GM12874 (cell line): ENCODE measurements around the gene PIGQ.

Experiments used
- CTCF ChIP-seq: IDR thresholded peaks from 2 replicates; pipeline ENCODE4 v1.5.1; 2011; ENCODE audit warnings: low read depth, mild to moderate bottlenecking, control low read depth, low read length, moderate library complexity; ENCODE audit not compliant: insufficient read depth

The PIGQ gene

DNA sequence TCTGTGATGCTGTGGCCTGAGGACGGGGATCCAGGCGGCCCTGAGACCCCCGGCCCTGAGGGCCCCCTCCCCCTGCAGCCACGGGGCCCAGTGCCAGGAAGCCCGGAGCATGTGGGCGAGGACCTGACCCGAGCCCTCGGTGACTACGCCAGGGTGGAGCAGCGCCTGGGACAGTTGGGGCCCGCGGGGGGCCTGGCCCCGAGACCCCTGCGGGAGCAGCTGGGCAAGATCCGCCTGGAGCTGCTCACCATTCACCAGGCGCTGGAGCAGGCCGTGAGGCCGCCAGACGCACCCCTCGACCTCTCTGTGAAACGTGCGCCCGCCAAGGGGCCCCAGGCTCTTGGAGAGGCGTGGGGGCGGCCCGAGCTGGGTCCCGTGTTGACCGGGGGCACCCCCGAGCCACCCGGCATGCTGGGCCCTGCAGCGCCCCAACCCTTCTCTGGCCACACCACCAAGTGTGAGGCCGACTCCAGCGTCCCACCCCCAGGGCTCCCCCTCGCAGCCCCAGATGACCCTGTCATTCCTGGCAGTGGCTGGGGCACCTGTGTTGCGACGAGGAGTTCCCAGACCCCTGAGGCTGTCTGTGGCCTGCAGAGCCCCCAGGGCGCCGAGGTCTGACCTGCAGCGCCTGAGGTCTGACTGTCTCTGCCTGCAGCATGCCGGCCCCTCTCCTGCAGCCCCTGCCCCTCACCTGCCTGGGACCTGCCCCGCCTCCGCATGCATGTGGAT lies 4.9 kb upstream of the PIGQ start:
- TF ChIP-seq CTCF = no peak

DNA sequence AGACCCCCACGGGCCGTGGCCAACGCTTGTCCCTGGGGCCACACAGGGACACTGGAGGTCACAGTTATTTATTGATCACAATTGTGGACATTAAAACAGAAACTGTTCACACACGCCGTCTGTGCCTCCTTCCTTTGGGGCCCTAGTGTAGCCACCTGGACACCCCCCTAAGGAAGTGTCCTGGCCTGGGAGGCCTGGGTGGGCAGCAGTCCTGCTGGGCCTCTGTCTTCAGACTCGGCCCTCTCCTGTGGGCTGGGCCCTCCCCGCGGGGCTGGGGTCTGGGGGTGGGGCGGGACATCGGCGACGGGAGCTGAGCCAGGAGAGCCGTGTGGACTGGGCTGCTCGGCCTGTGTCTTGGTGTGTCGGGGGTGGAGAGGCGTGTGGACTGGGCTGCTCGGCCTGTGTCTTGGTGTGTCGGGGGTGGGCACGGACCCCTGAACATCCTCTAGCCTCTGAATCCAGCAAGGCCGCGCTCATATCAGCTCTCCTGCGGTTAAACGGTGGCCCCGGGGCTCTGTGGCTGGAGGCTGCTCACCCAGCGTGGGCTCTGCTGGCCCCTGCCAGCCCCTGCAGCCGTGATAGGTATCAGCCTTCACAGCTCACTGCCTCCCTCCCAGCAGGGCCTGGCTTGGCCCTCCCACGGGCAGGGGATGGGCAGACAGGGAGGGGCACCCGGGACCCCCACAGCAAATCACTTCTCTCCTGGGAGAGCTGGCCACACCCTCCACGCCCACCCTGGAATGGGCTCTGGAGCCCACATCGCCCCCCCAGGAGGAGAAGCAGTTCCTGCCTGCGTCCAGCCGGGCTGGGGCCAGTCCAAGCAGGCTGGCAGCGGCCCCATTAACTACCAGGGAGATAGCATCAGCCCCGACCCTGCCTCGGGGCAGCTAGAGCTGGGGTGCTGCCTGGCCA lies 4.1 kb upstream of the PIGQ start:
- no peak for TF ChIP-seq CTCF

- TF ChIP-seq CTCF = no peak
These were observed 3.0 kb upstream of the PIGQ start, which contains the start of gene NHLRC4 for GRCh38 chr16:566475-567372. TSS of gene NHLRC4 (plus strand) at chr16:567005. CDS start at chr16:568048, 1,043 bp downstream.

- TF ChIP-seq CTCF = no peak
These were observed 2.2 kb upstream of the PIGQ start for GRCh38 chr16:567373-568256.

- no peak for TF ChIP-seq CTCF
These were observed 1.1 kb upstream of the PIGQ start for GRCh38 chr16:568401-569258.
